Fibroblast of pulmonary artery (primary cell): ENCODE results near the gene NLN.

Source experiments
- DNase-seq: peaks from one replicate; pipeline ENCODE4 v3.0.0-alpha.2; 2010; ENCODE audit warnings: low read depth
- H3K4me3 ChIP-seq: replicated peaks from 2 replicates; pipeline ENCODE4 v1.5.1; 2011; ENCODE audit warnings: low read depth, mild to moderate bottlenecking, control low read depth, low read length, moderate library complexity
- TF ChIP-seq, protein P1 (sequence below): IDR thresholded peaks from 2 replicates; pipeline ENCODE4 v1.5.1; 2011; ENCODE audit warnings: mild to moderate bottlenecking, control low read depth, low read length, inconsistent platforms; ENCODE audit errors: missing control alignments

NLN gene

GRCh38 chr5:65734921-65735320 lies 12.9 kb downstream of the NLN start:
- H3K4me3 ChIP-seq, result no peak overlapping the region
- no peak for DNase-seq
- TF ChIP-seq, protein P1, sequence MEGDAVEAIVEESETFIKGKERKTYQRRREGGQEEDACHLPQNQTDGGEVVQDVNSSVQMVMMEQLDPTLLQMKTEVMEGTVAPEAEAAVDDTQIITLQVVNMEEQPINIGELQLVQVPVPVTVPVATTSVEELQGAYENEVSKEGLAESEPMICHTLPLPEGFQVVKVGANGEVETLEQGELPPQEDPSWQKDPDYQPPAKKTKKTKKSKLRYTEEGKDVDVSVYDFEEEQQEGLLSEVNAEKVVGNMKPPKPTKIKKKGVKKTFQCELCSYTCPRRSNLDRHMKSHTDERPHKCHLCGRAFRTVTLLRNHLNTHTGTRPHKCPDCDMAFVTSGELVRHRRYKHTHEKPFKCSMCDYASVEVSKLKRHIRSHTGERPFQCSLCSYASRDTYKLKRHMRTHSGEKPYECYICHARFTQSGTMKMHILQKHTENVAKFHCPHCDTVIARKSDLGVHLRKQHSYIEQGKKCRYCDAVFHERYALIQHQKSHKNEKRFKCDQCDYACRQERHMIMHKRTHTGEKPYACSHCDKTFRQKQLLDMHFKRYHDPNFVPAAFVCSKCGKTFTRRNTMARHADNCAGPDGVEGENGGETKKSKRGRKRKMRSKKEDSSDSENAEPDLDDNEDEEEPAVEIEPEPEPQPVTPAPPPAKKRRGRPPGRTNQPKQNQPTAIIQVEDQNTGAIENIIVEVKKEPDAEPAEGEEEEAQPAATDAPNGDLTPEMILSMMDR, result no peak

DNA sequence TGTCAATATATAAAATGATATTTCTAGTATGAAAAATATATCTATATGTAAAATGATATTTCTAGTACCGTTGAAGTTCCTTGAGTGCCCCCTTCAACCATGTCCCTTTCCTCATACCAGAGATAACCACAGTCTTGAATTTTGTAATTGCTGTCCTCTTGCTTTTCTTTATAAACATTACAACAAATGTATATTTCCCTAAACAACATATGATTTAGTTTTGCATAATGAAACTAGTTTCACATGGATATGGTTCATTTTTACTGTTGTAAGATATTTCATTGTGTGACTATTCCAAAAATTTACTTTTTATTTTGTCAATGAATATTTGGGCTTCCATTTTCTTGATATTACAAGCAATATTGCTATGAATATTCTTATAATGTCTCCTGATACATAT lies 14.0 kb downstream of the NLN start:
- TF ChIP-seq, protein P1, result no peak
- no peak for DNase-seq
- H3K4me3 ChIP-seq, result no peak overlapping the region

DNA sequence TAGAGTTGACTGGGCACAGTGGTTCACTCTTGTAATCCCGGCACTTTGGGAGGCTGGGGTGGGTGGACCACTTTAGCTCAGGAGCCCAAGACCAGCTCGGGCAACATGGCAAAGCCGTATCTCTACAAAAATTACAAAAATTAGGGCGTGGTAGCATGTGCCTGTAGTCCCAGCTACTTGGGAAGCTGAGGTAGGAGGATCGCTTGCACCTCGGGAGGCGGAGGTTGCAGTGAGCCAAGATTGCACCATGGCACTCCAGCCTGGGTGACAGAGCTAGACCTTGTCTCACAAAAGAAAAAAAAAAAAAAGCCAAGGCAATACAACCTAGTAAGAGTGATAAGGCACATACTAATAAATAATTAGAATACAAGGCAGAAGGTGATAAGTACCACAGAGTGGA lies 15.8 kb downstream of the NLN start:
- H3K4me3 ChIP-seq, result no peak overlapping the region
- DNase-seq, result no peak
- TF ChIP-seq, protein P1, result no peak

DNA sequence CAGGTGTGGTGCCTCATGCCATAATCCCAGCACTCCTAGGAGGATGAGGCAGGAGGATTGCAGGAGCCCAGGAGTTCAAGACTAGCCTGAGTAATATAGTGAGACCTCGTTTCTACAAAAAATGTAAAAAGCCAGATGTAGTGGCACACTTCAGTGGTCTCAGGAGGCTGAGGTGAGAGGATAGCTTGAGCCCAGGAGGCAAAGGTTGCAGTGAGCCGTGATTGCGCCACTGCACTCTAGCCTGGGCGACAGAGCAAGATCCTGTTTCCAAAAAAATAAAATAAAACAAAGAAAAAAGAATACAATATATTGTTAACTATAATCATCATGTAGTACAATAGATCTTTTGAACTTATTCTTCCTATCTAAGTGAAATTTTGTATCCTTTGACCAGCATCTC lies 16.3 kb downstream of the NLN start:
- no peak overlapping the region for H3K4me3 ChIP-seq
- no peak for DNase-seq
- TF ChIP-seq, protein P1, result no peak

DNA sequence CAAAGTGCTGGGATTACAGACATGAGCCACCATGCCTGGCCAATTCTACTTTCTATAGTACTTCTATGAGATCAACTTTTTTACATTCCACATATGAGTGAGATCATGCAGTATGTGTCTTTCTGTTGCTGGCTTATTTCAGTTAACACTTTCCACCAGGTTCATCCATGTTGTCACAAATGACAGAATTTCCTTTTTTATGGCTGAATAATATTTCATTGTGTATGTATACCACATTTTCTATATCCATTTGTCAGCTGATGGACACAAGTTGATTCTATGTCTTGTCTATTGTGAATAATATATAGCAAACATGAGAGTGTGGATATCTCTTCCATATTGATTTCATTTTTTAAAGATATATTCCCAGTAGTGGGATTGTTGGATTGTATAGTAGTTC lies 17.2 kb downstream of the NLN start:
- TF ChIP-seq, protein P1, result no peak
- DNase-seq, result no peak
- no peak overlapping the region for H3K4me3 ChIP-seq

DNA sequence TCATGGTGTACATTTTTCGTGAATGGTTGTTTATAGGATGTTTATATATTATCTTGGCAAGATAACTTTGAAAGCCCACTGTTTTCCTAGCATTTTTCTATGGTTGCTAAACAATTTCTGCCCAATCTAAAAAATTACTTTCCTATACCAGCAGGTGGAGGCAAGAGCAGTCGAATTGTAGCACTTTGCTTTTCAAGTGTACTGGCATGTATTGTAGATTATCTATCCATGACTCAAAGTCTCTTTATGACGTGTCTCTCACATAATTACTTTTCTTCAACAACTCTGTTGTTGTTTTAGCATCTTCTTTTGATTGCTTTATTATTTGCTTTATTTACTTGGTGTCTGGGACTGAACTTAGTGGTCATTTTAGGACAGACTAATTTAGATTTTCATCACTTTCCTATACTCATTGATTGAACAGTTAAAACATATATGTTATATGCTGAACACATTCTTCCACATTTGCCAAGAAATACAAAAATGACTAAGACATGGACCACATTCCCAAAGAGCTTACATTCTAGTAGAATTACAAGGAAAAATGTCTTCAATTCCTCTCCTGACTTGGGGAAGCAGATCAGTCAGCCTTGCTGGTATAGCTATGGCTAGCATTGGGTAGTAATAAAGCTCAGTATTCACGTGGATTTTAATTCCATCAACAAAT lies 20.7 kb downstream of the NLN start:
- TF ChIP-seq, protein P1, result peak; percentile 82

GRCh38 chr5:65749221-65749844 lies 27.3 kb downstream of the NLN start:
- H3K4me3 ChIP-seq, result no peak overlapping the region
- TF ChIP-seq, protein P1, result no peak
- no peak for DNase-seq

More for the DNA sequence above, 20.7 kb downstream of the NLN start:
- H3K4me3 ChIP-seq, result no peak overlapping the region
- DNase-seq, result peak; percentile 82
